GM20000 (cell line): ENCODE results near the gene ADA.

Experiments used
- DNase-seq: peaks from one replicate; pipeline ENCODE4 v3.0.0; 2012; ENCODE audit warnings: low spot score
- TF ChIP-seq, protein P1 (sequence below): IDR thresholded peaks from 2 replicates; pipeline ENCODE4 v1.5.1; 2012; ENCODE audit warnings: mild to moderate bottlenecking, control low read depth; ENCODE audit errors: extremely low read depth, missing control alignments

The ADA gene

DNA sequence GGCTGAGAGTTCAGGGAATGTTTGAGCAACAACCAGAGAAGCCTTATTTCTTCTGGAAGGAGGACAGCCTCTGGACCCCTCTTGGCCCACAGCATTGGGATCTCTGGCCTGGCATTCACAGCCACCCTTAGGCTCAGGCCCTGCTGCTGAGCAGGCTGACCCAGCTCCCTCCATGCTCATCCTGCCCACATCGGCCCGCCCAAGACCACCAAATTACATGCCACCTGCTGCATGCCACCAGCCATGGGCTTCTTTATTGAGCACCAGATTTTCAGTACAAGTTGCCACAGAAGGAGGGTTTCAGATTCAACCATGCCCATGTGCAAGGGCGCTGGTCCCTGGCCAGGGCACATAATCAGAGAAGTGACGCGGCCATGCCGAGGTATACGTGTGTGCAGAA, 32.2 kb downstream of the ADA start:
- TF ChIP-seq, protein P1, sequence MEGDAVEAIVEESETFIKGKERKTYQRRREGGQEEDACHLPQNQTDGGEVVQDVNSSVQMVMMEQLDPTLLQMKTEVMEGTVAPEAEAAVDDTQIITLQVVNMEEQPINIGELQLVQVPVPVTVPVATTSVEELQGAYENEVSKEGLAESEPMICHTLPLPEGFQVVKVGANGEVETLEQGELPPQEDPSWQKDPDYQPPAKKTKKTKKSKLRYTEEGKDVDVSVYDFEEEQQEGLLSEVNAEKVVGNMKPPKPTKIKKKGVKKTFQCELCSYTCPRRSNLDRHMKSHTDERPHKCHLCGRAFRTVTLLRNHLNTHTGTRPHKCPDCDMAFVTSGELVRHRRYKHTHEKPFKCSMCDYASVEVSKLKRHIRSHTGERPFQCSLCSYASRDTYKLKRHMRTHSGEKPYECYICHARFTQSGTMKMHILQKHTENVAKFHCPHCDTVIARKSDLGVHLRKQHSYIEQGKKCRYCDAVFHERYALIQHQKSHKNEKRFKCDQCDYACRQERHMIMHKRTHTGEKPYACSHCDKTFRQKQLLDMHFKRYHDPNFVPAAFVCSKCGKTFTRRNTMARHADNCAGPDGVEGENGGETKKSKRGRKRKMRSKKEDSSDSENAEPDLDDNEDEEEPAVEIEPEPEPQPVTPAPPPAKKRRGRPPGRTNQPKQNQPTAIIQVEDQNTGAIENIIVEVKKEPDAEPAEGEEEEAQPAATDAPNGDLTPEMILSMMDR, result no peak

DNA sequence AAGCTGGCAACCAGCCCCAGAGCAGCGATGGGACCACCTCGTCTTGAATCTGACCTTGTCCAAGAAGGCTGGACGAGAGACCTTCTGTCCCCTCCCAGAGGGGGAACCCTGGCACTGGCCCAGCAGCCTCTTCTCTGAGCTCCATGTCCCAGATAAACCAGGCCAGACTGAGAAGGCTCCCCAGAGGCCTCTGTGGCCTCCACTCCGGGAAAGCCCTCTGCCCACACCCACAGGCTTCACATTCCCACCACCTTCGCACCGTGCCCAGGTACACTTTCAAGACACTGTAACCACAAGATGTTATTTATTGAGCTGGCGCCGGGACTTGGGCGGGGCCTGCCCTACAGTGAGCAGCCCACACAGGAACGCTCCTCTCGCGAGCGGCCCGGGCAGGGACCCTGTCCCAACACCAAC, 33.2 kb downstream of the ADA start:
- TF ChIP-seq, protein P1, result no peak
- no peak for DNase-seq

More for the DNA sequence above, 32.2 kb downstream of the ADA start:
- no peak for DNase-seq

DNA sequence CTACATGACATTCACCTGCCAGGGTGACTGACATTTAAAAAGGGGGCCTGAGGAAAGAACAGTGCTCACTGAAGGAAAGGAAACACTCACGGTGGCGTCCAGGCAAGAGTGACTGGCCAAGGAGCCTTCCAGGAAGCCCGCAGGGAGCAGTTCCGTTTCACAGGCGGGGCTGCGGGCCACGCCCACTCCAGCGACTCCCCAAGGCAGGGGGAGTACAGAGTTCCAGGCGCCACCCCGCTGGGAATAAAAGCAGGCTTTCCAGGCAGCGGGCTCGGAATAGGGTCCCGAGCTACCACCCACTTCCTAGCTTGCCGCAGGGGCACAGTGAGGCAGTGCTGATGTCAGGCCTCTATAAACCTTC, 34.9 kb downstream of the ADA start:
- DNase-seq, result no peak

DNA sequence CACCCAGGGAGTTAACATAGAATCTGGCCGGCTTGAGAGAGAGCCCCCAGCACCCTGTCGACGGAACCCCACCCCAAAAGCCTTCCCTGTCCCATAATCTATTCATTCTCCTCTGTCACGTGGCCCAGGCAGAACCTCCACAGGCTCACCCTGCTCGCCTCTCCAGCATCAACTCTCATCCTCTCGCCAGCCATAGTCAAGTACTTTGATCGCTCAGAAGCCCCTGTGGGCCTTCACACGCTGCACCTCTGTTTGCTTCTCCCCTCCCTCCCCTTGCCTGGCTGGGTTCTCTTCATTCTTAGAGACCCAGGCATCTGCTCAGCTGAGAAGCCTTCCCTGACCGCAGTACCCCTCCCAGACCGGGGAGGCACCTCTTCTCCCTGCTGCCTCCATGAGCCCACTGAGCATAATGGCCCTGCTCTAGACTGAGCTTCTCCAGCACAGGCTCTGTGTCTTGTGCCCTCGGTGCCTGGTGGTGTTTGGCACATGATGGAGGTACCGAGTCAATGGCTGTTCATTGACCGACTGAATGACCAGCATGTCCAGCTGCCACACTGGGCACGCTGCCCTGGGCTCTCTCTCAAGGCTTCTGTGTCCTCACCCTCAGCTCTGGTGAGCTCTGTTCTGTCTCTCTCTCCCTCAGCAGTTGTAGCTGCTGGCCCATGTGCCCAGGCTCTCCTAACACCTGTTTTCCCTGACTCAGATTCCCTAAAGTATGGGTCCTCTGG, 35.5 kb downstream of the ADA start:
- TF ChIP-seq, protein P1, result no peak
- no peak for DNase-seq

More for the DNA sequence above, 34.9 kb downstream of the ADA start:
- TF ChIP-seq, protein P1, result no peak

DNA sequence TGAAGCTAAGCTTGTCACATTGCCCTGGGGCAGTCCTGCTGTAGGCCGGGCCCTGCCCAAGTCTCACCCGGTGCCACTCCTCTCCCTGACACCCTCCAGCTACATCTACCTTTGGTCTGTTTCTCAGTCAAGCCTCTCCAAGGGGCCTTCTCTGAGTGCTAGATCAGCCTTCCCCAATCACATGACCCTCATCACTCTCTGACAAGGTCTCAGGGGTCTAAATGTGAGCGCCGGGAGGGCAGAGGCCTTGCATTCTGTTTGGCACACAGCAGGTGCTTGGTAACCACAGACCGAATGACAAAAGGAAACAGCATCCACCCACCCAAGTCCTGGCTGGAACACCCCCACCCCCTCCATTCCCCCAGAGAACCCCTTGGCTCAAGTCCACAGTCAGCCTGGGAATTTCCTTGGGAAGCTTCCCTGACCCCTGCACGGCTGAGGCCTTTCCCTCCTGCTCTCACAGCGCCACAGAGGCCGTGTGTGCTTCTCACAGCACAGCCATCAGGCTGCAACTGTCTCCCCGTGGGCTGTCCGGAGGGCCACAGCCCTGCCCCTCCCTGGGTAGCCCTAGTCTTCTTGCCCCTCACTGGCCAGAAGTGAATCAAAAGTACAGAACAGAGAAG, 36.2 kb downstream of the ADA start:
- TF ChIP-seq, protein P1, result no peak
- DNase-seq, result no peak

DNA sequence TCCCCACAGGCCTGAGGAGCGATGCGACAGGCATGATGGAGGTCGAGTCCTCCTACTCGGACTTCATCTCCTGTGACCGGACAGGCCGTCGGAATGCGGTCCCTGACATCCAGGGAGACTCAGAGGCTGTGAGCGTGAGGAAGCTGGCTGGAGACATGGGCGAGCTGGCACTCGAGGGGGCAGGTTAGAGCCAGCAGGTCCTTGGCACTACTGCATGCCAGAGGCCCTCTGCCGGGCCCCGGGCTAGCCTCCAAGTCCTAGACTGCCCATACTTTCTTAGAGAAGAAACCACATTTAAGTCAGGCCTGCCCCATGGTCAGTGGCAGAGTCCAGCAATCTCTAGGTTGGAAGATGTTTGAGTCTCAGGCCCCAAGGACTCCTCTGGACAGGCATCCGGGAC, 37.0 kb downstream of the ADA start:
- TF ChIP-seq, protein P1, result no peak
- no peak for DNase-seq

DNA sequence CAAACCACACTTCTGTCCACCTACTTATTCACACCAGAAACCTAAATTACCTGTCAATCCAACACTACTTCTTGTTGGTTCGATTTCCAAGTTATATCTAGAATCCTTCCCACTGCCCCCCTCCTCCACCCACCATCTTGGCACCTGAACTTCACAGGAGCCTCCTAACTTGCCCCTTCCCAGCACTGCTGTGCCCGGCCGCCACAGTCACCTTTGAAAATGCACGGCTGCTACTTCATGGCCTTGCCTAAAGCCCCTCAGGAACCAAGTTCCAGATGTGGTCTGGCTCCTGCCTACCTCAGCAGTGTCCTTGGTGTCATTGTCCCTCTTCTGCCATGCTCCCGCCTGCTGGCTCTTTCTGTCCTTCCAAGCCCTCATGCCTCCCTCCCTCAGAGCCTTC, 37.9 kb downstream of the ADA start:
- no peak for DNase-seq
- TF ChIP-seq, protein P1, result no peak
